Hepatocyte (in vitro differentiated cells): ENCODE data around the gene ADAM8.

ENCODE experiments used
- EZH2 ChIP-seq: fragments of 200-600 bp; sonication (generic); IDR thresholded peaks from 2 replicates; pipeline ENCODE4 v1.6.1; 2016; ENCODE audit warnings: antibody characterized with exemption, mild to moderate bottlenecking, borderline replicate concordance
- EZH2phosphoT487 ChIP-seq: fragments of 200-600 bp; sonication (generic); IDR thresholded peaks from one replicate; pipeline ENCODE4 v1.6.1; 2018; ENCODE audit warnings: antibody characterized with exemption, mild to moderate bottlenecking, low read depth, moderate library complexity; ENCODE audit not compliant: unreplicated experiment, severe bottlenecking
- TF ChIP-seq, protein P1 (sequence below): fragments of 200-600 bp; sonication (generic); IDR thresholded peaks from 2 replicates; pipeline ENCODE4 v1.5.1; 2016; ENCODE audit warnings: antibody characterized with exemption, mild to moderate bottlenecking; ENCODE audit not compliant: poor library complexity

DNA sequence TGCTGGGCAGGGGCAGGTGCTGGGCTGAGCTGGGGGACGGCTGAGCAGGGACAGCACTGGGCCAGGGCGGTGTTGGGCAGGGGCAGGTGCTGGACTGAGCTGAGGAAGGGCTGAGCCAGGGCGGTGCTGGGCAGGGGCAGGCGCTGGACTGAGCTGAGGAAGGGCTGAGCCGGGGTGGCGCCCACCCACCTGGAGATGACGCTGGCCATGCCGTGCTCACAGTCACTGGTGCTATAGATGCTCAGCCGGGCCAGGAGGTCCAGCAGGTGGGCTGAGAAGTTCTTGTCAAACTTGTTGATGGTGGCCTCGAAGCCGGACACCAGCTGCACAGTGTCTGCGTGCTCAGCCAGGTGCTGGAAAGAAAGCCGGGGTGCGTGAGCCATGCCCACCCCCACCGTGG, 4.4 kb upstream of the ADAM8 start:
- TF ChIP-seq EZH2 (no peak), EZH2phosphoT487 (no peak)
- TF ChIP-seq, protein P1, sequence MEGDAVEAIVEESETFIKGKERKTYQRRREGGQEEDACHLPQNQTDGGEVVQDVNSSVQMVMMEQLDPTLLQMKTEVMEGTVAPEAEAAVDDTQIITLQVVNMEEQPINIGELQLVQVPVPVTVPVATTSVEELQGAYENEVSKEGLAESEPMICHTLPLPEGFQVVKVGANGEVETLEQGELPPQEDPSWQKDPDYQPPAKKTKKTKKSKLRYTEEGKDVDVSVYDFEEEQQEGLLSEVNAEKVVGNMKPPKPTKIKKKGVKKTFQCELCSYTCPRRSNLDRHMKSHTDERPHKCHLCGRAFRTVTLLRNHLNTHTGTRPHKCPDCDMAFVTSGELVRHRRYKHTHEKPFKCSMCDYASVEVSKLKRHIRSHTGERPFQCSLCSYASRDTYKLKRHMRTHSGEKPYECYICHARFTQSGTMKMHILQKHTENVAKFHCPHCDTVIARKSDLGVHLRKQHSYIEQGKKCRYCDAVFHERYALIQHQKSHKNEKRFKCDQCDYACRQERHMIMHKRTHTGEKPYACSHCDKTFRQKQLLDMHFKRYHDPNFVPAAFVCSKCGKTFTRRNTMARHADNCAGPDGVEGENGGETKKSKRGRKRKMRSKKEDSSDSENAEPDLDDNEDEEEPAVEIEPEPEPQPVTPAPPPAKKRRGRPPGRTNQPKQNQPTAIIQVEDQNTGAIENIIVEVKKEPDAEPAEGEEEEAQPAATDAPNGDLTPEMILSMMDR = no peak
